Heart left ventricle (tissue), 16 donors: Measurements from ENCODE around the gene GPLD1. TPM values are rescaled to one million over a fixed set of nuclear protein-coding genes. Genes with fewer than 3 reads are reported as not detected.

Source experiments
- ATAC-seq, 4 donors: fragments of 200-7000 bp; cut with Tn5 transposase; one replicate each; pipeline ENCODE4 v1.9.1; 2020 to 2022; ENCODE audit warnings: moderate library complexity in 4 of 4, mild to moderate bottlenecking in 3 of 4, moderate number of reproducible peaks in 1 of 4
- DNase-seq, 5 donors: peaks; one replicate each; pipeline ENCODE4 v3.0.0-alpha.2; 2020
- H3K27ac ChIP-seq, 12 donors: fragments of 200-600 bp; sonication (generic) in 4 of 12; one replicate each; pipeline versions ENCODE4 v1.5.0 to v1.8.0; 2016 to 2022; ENCODE audit warnings: mild to moderate bottlenecking in 2 of 12
- H3K27me3 ChIP-seq, 9 donors: fragments of 200-600 bp; sonication (generic) in 2 of 9; one replicate each; pipeline versions ENCODE4 v1.5.1 to v1.8.0; 2016 to 2022; ENCODE audit warnings: mild to moderate bottlenecking in 3 of 9
- H3K36me3 ChIP-seq, 9 donors: fragments of 200-600 bp; sonication (generic) in 2 of 9; one replicate each; pipeline versions ENCODE4 v1.5.0 to v1.8.0; 2018 to 2022; ENCODE audit warnings: mild to moderate bottlenecking in 2 of 9
- H3K4me1 ChIP-seq, 12 donors: fragments of 200-600 bp; sonication (generic) in 4 of 12; one replicate each; pipeline versions ENCODE4 v1.5.0 to v1.8.0; 2016 to 2022; ENCODE audit warnings: mild to moderate bottlenecking in 3 of 12
- H3K4me3 ChIP-seq, 12 donors: fragments of 200-600 bp; sonication (generic) in 4 of 12; one replicate each; pipeline versions ENCODE4 v1.5.0 to v1.8.0; 2017 to 2022; ENCODE audit warnings: mild to moderate bottlenecking in 9 of 12, moderate library complexity in 4 of 12
- H3K9me3 ChIP-seq, 12 donors: fragments of 200-600 bp; sonication (generic) in 4 of 12; one replicate each; pipeline versions ENCODE4 v1.5.0 to v1.8.0; 2016 to 2022; ENCODE audit warnings: mild to moderate bottlenecking in 1 of 12
- POLR2A ChIP-seq, 2 donors: fragments of 450-650 bp; IDR thresholded peaks; one replicate each; pipeline ENCODE4 v1.6.1; 2017; ENCODE audit warnings: antibody characterized with exemption in 2 of 2, mild to moderate bottlenecking in 2 of 2, moderate library complexity in 2 of 2
- WGBS, 4 donors: extraction: QIAGEN DNeasy Blood & Tissue Kit in 2 of 4; methylation state at CpG; one replicate each; pipeline versions ENCODE4 v1.1.5 to v1.1.7; 2013 to 2018; 5-methylcytosine and 5-hydroxymethylcytosine counted together
- intact Hi-C, 10 donors: fragments of 100-400 bp; cut with DNase I; formaldehyde crosslinking; loops; one replicate each; pipeline versions ENCODE4 v1.11.1 to v1.14.2; 2022
- polyA plus RNA-seq, 2 donors: library from polyadenylated mRNA; stranded (reverse); fragments of 200-250 nt; gene quantifications; one replicate each; pipeline ENCODE4 v1.2.3, GENCODE V29; 2013
- total RNA-seq, 9 donors: library from RNA; depleted of rRNA in 2 of 9; stranded (reverse); fragments of >200 nt in 2 of 9; fragmentation: NEBNext Ultra II Directional in 3 of 9; extraction: Animal tissue kit (Norgen Biotek cat#: 25700) in 3 of 9; gene quantifications; one replicate each; pipeline versions ENCODE4 v1.1.0 to v1.2.4, GENCODE V29; 2016 to 2023
- TF ChIP-seq, protein P1 (sequence below), 12 donors: fragments of 200-600 bp; sonication (generic) in 4 of 12; IDR thresholded peaks; one replicate each; pipeline versions ENCODE4 v1.5.0 to v1.8.0; 2018 to 2022; ENCODE audit warnings: antibody characterized with exemption in 12 of 12, mild to moderate bottlenecking in 5 of 12
- donor health status: ischemic (EF 13 %, LVEDD 7.1; RV severe dilation, severe dysfunction).
- donor health status: healthy with polysubstance abuse.
- donor health status: DM: no; HTN: yes; CAD: no.
- donor health status: DM: no; HTN: no; CAD: no.
- donor health status: ischemic (EF 25% LVEDD 6.9; RV normal size, moderate dysfunction).
- donor health status: ischemic (EF 25% LVEDD 5.7; RV mildly dilated, moderate dysfunction).
- donor health status: healthy.
- donor health status: DM: yes; HTN: yes; CAD: no.
- donor health status: ischemic (EF 35%, LVEDD 5.7; RV mildly dilated, moderate dysfunction).
- donor health status: nonischemic (EF 11% LVEDD 7.7; RV severe dilation, severe dysfunction).
- donor health status: DM: yes; HTN: yes; CAD: no.
- donor health status: PGD.
- donor health status: ischemic (EF 29% LVEDD 5.4; RV normal size, mild dysfunction).
- donor health status: nonischemic (EF 23%, LVEDD 6.1; RV moderate dilation, normal function).

Gene GPLD1
- total and polyA plus RNA-seq, 11 donors = 0.18 to 0.99 (median 0.81) TPM

DNA sequence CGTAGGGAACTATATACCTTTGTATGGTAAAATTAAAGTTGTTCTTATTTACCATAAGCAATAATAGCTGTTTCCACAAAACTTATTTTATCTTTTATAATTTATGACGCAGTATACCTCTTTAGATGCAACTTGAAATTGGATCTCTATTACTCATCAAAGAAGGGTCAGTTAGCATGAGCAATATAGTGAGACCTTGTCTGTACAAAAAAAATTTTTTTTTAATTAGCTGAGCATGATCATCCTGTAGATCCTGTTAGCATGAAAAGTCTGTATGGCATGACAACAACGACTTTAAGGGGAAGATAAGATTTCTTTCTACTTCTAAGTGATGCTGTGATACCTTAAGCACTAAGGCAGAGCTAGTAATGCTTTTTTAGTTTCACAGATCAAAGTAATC is 11.3 kb upstream of the GPLD1 start:
- Histone ChIP-seq H3K4me3 (no peak overlapping the region), H3K27ac (no peak overlapping the region), H3K27me3 (no peaks in the 10 kb centered on the region), H3K36me3 (peaks cover 0 to 39% (median 17%) of the 10 kb centered on the region in 9 donors), H3K9me3 (peaks cover 0 to 4% (median 0%) of the 10 kb centered on the region in 12 donors), H3K4me1 (peaks cover 0 to 8% (median 4%) of the 10 kb centered on the region in 12 donors)
- ATAC-seq (no peak), DNase-seq (no peak)
- WGBS, 4 donors = 84 to 89% (median 85%) methylated on average over 3 of the region's 3 CpGs
- TF ChIP-seq, protein P1, sequence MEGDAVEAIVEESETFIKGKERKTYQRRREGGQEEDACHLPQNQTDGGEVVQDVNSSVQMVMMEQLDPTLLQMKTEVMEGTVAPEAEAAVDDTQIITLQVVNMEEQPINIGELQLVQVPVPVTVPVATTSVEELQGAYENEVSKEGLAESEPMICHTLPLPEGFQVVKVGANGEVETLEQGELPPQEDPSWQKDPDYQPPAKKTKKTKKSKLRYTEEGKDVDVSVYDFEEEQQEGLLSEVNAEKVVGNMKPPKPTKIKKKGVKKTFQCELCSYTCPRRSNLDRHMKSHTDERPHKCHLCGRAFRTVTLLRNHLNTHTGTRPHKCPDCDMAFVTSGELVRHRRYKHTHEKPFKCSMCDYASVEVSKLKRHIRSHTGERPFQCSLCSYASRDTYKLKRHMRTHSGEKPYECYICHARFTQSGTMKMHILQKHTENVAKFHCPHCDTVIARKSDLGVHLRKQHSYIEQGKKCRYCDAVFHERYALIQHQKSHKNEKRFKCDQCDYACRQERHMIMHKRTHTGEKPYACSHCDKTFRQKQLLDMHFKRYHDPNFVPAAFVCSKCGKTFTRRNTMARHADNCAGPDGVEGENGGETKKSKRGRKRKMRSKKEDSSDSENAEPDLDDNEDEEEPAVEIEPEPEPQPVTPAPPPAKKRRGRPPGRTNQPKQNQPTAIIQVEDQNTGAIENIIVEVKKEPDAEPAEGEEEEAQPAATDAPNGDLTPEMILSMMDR (IDR thresholded peaks at IDR 0.05) = no peak
- TF ChIP-seq POLR2A (IDR thresholded peaks at IDR 0.05) = no peak
- intact Hi-C loops = no loop called here

DNA sequence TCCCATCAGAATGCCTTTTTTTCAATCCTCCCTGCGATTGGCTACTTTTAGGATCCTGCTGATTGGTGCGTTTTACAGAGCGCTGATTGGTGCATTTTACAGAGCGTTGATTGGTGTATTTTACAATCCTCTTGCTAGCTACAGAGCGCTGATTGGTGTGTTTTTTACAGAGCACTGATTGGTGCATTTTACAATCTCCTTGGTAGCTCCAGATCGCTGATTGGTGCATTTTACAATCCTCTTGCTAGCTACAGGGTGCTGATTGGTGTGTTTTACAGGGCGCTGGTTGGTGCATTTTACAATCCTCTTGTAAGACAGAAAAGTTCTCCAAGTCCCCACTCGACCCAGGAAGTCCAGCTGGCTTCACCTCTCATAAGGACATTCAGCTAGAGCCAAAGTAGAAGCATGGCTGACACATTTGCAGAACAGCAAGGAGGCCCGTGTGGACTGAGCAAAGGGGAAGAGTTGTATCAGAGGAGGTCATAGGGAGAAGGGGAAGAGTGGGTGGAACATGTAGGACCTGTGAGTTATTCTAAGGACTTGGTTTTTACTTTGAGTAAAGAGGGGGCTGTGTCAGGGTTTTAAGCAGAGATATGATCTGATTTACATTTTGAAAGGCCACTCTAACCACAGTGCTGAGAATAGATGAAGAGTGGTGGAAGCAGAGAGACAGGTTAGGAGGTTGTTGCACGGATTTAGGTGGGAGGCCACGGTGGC is 8.0 kb upstream of the GPLD1 start:
- DNase-seq (no peak), ATAC-seq (no peak)
- Histone ChIP-seq H3K27ac (no peak overlapping the region), H3K36me3 (peaks cover 0 to 6% (median 2%) of the 10 kb centered on the region in 9 donors), H3K27me3 (peaks cover 0 to 5% (median 0%) of the 10 kb centered on the region in 9 donors), H3K4me3 (no peak overlapping the region), H3K4me1 (peaks cover 0 to 19% (median 8%) of the 10 kb centered on the region in 12 donors), H3K9me3 (peaks cover 0 to 4% (median 0%) of the 10 kb centered on the region in 12 donors)
- no peak for TF ChIP-seq POLR2A (IDR thresholded peaks at IDR 0.05)
- TF ChIP-seq, protein P1 (IDR thresholded peaks at IDR 0.05) = no peak
- intact Hi-C loops = loop anchor here in 2 of 10 donors (5.0 to 10.0 kb wide), 2 partner anchors 65 to 197 kb away; no protein-coding TSS in a partner anchor
- WGBS, 4 donors = 93 to 97% (median 96%) methylated on average over 11 of the region's 11 CpGs

DNA sequence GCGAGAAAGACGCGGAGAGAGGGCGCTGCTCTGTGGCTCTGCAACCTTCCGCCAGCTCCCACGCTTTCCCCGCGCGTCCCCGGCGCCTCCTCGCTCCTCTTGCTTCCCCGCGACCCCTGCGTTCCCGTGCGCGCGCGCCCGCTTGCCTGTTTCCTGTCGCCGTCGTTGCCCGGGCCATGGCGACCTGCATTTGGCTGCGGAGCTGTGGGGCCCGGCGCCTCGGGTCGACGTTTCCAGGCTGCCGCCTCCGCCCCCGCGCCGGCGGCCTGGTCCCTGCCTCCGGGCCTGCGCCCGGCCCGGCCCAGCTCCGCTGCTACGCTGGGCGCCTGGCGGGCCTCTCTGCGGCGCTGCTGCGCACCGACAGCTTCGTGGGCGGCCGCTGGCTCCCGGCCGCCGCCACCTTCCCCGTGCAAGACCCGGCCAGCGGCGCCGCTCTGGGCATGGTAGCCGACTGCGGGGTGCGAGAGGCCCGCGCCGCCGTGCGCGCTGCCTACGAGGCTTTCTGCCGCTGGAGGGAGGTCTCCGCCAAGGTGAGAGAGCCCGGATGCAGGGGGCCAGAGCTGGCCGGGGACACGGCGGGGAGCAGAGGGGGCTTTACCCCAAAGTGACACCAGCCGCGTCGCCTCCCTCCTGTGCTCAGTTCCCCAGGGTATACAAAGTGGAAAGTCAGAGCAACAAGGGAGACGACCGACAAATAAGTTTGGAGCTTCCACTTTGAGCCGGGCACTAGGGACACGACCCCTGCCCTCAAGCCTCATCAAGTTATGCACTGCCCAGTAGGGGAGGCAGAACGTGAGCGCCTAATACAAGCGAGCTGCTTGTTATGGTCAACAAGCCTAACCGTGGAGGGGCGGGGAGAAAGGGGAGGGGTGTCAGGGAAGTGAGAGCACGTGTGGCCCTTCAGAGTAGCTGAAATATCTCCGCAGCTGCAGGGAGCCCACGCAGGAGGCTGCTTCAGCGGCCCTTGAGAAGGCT is 5.7 kb upstream of the GPLD1 start, which contains the start of gene ALDH5A1:
TSS of gene ALDH5A1 (plus strand) at position 149 of the 975 bp plus-strand sequence. CDS start at position 177, 28 bp downstream.
- peaks cover 0 to 5% (median 0%) of the 10 kb centered on the region in 9 donors for H3K27me3 ChIP-seq
- peak within 1 kb of the TSS; percentile 58 to 96 (median 71) for H3K4me3 ChIP-seq
- DNase-seq (peak; percentile 73 to 87 (median 81)), ATAC-seq (peak; percentile 82 to 93 (median 86))
- peaks cover 0 to 6% (median 0%) of the 10 kb centered on the region in 9 donors for H3K36me3 ChIP-seq
- intact Hi-C loops = loop anchor here in 2 of 10 donors (5.0 to 10.0 kb wide), 2 partner anchors 63 to 200 kb away; no protein-coding TSS in a partner anchor
- WGBS, 4 donors = 0 to 1% (median 0%) methylated on average over 54 to 93 of the region's 93 CpGs
- H3K9me3 ChIP-seq = peaks cover 0 to 4% (median 0%) of the 10 kb centered on the region in 12 donors
- peak within 1 kb of the TSS; percentile 75 to 92 (median 86) for H3K27ac ChIP-seq
- H3K4me1 ChIP-seq = peaks cover 0 to 22% (median 8%) of the 10 kb centered on the region in 12 donors
- TF ChIP-seq POLR2A (IDR thresholded peaks at IDR 0.05) = no peak
- TF ChIP-seq, protein P1 (IDR thresholded peaks at IDR 0.05) = peak in 10 of 12 donors; percentile 3 to 51 (median 18)
